Activated T-cell treated with anti-CD3 and anti-CD28 coated beads for 48 hours (primary cell): ENCODE results near the gene DNMT3A.
A peak's percentile ranks its signal among the peaks of the same experiment; 100 is the strongest.

Experiments
- DNase-seq: peaks from one replicate; pipeline ENCODE4 v3.0.0-alpha.2; 2020; ENCODE audit warnings: low read depth

The DNMT3A gene

DNA sequence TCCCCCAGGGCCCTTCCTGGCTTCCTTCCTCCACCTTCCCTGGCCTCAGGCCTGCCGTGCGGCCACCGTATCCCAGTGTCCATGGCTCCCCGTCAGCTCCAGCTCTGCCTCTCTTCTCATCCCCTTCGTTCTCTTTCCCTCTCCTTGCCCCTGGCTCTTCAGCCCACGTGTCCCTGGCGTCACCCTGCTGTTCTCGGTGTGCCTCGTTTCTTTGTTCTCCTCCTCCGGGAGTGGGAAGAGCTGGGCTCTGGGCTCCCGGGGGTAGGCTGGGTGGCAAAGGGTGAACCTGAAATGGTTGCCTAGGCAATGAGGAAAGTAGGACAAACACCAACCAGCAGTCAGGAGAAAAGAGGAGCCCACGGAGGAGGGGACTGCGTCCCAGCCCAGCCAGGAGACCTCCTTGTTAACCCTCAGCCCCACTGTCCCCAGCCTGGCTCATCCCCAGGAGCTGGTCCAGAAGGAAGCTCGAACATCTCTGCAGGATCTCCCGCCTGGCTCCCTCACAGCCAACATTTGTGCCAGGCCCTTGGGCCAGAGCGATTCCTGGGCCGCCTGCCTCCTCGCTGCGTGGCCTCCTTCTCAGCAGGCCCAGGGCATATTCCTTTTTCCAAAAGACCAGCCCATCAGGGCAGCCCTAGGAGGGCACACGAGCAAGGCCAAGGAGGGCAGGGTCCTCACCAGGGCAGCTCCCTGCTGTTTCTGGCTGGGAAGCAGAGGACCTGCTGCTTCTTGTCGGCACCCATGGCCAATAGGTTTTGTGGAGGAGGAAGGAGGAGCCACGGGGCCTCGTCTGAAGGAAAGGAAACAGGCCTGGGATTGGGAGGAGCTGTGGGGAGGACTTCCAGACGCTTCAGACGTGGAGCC lies 30.9 kb upstream of the DNMT3A start:
- DNase-seq: no peak

DNA sequence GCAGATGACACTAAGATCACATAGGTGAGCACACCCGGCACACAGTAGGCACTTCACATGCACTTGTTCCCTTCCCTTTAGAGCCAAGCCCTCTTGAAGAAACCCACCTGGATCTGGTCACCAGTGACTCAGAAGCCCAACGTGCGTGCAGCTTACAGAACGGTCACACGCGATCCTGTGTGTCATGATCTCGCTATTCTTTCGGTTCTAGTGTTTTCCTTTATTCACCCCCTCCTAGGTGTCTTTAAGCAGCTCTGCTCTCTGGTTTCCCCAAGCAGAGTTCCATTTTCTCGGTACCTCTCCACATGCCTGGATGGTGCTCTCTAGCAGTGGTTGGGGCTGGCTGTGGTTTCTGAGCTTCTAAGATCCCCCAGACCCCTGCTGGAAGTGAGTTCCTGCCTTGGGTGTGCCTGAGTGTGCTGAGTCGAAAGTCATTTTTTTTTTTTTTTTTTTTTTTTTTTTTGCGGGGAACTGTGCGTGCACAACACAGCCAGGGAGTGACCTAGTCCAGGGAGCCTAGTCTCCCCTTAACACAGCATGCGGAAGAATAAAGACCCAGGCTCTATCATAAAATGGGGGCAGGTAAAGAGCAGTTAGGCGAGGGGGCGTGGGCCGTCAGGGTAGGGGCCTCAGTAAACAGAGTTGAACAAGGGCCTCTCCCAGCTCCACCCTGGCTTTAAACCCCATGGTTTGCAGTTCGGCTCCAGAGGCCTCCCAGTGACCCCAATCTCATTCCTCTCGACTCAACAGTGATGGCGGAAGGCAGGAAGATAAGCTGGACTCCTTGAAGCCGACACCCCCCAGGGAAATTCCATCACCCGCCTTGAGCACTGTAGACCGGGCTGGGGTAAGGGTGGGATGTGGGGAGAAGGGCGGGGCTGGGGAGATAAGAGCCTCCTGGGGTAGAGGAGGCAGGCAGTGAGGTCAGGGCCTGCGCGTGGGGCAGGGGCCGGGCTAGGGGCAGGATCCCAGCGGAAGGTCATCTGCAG lies 29.8 kb upstream of the DNMT3A start:
- no peak for DNase-seq

DNA sequence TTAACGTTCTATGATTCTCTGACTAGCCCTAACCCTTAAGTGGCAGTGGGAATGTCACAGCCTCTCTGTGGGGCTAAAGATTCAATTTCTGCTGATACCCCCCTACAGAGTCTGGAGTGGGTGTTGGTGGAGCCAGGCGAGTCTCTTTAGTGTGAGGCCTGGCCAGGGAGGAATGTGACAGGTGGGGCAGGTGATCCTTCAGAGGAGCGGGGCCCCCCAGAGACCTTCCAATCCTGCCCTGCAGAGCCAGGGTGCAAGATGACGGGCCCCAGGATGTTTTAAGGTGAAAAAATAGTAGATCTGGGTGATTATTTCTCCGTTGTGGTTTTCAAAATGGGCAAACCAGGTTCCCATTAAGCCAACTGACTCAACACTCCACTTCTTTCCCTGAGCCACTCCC lies 28.2 kb upstream of the DNMT3A start:
- no peak for DNase-seq

DNA sequence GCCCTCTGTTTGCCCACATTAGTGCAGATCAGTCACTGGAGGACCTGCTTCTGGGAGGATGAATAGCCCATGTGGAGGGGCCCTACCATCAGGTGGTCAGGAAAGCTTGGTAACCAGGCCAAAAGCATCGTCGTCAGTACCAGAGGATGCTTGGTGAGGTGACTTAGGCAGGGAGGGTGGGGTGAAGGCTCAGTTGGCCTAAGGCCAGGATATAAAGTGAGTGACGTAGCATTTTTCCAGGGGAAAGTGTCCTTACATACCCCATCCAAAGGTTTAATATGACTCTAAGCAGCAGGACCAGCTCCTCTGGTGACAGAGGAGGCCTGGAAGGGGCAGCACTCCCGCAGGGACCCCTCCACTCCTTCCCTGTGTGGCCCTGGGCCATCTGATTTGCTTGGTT lies 27.7 kb upstream of the DNMT3A start:
- no peak for DNase-seq

DNA sequence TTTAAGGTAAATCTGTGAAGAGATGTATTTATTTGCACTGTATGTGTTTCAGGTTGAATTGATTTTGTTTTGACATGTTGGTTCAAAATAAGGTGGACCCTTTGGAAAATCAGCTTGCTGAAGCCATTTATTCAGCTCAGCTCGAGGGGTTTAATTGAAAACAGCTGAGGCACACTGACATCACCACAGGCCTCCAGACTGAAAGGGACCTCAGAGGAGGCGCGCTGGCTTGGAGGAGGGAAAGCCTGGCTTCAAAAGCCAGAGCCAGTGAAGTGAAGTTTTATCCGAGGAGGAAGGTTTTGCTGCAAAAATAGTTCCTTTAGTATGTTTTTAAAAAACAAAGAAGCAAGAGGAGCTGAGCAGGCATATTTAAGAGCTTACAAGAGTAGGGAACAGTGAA lies 26.9 kb upstream of the DNMT3A start:
- DNase-seq: no peak

DNA sequence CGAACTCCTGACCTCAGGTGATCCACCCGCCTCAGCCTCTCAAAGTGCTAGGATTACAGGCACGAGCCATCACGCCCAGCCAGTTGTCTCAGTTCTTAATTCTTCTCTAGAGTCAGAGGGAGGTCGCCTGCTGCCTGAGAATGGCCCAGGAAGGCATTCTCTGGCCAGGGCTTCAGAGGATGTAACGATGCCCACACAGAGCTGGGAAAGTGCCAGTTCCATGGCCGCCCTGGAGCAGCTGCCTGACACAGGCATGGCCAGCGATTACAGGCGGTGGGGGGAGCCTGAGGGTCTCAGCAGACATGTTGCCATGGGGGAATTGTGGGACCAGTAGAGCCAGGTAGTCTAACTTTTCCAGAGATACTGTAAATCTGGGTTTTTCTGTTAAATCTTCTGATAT lies 25.6 kb upstream of the DNMT3A start:
- no peak for DNase-seq

DNA sequence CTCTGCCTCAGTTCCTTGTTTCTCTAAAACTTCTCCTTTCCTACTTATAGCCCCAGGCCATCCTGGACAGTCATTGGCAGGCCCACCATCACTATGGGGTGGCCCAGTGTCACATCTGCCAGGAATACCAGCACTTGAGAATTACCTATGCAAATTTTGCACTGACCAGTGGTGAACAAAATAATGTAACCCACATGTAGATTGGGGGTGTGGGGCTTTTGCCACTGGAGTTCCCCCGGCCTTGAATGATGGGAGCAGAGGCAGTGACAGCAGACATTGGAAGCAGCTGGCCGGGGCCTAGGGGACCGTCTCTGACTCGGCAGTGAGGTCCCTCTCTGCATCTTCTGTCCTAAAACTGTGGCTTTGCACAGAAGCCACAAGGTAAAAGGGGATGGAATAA lies 24.9 kb upstream of the DNMT3A start:
- no peak for DNase-seq

DNA sequence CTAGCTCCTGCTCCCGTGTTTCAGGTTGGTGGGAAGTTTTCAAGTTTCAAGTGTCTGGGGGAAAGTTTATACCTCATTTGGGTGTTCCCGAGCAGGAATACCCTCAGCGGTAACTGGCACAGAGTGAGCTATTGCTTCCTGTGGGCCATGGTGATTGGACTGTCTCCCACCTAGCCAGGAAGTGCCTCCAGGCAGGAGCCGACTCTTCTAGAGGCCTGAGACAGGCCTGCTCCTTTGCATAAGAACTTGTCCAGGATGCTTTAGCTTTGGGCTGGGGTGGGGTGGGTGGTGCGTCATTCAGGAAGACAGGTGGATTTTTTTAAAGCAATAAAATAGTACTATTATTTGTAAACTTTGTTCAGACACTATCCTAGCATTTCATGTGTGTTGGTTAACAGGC lies 23.5 kb upstream of the DNMT3A start:
- DNase-seq: no peak

DNA sequence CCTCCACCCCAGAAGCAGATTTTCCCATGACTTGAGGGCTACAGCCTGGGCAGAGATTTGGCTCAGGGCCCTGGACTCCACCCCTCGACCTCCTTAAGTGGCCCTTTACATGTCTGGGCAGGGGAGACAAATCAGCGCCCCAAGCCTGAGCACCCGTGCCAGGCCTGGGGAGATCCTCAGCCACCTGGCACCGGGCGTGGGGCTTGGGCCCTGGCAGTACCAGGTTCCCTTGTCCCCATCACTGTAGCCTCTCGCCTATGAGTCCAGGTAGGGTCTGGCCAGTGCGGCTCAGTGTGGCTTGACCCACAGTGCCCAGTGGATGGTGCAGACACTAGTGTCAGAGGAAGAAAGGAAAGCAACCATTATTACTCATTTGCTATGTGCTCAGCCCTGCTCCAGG lies 22.0 kb upstream of the DNMT3A start:
- DNase-seq: no peak

DNA sequence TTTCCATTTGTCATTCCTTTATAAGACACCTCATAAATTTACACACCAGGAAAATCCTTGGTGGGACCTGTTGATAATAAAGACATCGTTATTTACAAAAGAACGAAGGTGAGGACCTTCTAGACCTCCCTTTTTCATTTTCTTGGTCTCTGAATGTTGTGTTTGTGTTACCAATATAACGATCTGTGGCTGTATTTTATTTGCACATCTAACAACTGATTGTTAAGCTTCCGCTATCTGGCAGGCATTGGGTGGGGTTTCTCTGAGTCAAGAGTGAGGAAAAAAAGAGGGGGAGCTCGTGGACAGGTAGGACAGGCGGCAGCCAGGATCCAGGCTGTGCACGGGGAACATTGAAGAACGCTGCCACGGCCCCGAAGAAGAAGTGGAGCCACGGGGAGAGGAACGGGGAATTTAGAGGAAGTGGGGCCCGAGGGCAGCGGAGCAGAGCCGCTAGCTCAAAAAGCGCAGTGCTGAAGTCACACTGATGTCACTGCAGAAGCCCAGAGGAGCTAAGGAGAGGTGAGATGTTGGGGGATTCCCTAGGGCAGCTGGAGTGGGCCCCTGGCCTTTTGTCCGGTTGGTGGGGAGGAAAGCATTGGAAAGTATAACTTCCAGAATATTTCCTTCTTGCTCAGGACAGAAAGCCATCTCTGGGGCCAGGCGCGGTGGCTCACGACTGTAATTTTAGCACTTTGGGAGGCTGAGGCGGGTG lies 20.9 kb upstream of the DNMT3A start:
- DNase-seq: peak; percentile 55

DNA sequence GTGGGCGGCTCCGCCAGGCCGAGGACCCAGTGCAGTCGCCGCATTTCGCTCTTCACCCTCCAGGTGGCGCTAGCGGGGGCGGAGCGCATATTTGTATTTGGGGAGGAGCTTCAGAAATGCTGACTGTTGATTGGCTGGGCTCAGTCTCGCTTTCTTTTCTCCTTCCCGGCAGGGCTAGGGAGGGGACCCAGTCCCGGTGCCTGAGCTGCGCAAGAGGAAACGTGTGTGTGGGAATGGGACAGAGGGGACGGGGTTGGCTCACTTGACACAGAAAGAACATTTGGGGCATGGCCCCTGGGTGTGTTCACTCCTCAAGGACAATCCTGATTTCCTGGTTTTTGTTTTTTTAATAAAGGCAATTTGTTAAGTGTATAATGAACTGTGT lies 20.3 kb upstream of the DNMT3A start:
- DNase-seq: peak; percentile 92

DNA sequence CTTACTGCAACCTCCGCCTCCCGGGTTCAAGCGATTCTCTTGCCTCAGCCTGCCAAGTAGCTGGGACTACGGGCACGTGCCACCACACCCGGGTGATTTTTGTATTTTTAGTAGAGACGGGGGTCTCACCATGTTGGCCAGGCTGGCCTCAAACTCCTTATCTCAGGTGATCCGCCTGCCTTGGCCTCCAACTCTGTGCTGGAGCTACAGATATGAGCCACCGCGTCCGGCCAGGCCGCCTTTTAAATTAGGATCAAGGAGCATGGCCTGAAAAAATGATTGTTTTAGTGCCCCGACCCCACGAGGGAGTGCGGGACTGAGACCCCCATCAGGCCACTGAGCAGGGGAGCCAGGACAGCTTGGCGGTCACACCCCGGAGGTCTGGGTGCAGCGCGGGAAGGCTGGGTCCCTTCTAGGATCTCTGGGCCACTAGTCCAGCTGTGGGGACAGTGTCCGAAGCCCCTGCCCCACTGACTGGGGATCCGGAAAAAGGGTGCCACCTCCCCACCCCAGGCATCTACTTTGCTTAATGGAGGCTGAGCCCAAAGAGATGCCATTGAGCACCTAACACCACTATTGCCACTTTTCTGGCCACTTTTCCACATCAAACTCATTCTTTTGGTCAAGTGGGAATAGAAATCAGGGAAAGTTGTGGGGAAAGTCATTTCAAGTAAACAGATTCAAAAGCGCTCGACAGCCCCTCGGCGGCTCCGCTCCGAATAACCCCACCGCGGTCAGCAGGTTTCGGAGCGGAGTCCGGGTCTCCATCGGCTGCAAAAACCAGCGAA lies 19.7 kb upstream of the DNMT3A start:
- DNase-seq: no peak

DNA sequence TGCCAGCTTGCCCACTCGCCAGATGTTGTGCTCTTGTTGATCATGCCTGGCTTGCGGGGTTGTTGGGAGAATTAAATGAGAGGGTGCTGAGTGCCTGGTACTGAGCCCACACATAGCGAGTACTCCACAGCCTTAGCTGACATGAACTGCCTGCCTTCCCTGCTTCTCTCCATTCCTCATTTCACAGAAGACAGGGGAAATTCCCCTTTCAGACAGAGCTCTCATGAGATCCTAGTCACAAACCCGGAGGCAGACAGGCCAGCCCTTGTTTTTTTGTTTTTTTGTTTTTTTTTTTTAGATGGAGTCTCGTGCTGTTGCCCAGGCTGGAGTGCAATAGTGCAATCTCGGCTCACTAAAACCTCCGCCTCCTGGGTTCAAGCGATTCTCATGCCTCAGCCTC lies 17.1 kb upstream of the DNMT3A start:
- DNase-seq: no peak

DNA sequence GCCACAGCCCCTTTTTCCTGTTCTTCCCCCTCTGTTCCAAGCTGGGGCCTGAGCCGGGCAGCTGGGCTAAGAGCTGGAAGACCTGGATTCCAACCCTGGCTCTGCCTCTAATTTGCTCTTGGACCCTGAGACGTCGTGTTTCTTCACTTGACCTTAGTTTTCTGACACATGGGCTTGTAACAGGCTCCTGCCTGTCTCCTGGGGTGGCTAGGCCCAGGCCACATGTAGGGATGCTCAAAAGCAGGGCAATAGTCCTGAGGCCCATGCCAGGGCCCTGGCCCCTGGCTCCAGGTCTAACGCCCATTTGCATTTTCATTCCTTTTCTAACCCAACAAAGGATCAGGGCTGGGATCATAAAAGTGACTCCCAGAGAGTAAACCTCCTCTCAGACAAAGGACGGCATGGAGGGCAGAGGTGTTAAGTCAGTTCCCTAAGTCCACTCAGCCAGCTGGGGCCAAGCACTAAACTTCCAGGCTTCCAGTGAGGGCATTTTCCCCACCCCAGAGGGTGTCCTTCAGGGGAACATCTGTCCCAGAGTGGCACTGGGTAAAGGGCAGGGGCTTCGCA lies 16.6 kb upstream of the DNMT3A start:
- DNase-seq: no peak

DNA sequence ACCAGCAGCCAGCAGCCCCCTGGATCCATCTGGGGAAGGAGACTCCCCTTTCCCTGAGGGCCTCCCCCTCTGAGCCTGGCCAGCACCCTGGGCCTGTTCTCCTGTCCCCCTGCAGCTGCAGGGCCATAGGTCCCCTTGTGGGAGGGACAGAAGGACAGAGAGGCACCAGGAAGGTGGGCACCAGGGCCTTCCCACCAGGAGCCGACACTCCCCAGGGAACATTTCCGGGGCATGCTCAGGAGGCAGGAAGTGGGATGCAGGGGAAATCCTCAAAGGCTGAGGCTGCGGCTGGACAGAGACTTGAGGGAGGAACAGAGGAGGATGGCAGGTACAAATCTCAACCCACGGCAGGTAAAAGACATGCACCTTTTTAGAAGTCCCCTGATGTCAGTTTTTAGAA lies 14.4 kb upstream of the DNMT3A start:
- DNase-seq: no peak

DNA sequence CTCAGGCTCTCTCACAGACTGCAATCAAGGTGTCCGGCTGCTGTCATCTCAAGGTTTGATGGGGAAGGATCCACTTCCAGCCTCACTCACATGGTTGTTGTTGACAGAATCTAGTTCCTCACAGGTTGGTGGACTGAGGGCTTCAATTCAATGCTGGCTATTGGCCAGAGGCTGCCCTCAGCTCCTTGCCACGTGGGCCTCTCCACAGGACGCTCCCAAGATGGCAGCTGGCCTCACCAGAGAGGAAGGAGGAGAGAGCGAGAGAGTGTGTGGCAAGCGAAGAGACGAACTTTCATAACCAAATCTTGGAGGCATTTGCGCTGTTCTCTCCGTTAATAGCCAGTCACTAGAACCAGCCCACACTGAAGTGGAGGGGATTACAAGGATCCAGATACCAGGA lies 13.5 kb upstream of the DNMT3A start:
- no peak for DNase-seq

DNA sequence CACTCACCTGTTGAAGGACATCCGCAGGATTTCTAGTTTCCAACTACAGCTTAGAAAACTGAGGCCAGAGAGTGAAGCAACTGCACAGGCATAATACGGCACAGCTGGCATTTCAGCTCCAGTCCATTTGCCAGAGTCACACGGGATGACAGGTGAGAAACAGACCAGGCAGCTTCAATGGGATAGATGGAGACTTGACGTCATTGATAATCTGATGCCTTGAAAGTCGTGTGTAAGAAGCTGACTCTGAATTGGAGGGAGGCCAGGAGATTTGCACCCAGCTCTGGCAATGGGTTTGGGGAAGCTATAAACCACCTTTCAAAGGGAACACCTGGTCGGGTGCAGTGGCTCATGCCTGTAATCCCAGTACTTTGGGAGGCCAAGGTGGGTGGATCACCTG lies 12.4 kb upstream of the DNMT3A start:
- DNase-seq: no peak

DNA sequence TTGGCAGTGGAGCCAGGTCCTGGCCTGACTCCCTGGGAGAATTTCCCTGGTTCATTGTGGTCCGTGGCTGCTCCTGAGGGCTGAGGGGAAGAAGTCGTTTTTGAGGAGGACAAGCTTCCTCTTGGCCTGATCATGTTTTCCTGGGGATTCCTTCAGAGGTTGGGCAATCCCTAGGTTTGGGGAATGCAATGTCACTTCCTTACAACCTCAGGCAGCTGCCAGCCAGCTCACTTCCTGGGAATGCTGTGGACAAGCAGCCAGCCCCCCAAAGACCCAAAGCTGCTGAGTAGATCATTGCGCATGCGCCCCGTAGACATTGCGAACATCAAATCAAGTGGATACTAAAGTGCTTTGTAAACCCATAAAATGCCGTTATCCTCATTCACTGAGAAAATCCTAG lies 7.7 kb upstream of the DNMT3A start:
- DNase-seq: no peak

DNA sequence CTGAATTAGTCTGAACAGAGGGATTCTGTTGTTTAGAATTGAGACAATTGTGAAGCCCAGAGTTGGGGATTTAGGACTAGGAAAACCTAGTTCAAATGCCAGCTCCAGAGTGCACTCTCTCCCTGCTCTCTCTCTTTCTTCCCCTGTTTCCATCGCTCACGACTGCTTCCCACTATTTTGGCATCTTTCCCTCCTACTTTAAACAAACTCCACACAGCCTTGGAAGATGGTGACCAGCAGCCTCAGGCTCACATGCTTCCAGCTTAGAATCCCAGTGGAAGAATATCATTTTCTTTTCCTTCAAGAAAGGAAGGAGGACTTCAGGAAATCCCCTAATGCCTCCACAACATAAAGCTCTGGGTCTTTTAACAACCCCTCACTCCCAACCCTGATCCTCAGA lies 6.1 kb upstream of the DNMT3A start:
- DNase-seq: no peak

DNA sequence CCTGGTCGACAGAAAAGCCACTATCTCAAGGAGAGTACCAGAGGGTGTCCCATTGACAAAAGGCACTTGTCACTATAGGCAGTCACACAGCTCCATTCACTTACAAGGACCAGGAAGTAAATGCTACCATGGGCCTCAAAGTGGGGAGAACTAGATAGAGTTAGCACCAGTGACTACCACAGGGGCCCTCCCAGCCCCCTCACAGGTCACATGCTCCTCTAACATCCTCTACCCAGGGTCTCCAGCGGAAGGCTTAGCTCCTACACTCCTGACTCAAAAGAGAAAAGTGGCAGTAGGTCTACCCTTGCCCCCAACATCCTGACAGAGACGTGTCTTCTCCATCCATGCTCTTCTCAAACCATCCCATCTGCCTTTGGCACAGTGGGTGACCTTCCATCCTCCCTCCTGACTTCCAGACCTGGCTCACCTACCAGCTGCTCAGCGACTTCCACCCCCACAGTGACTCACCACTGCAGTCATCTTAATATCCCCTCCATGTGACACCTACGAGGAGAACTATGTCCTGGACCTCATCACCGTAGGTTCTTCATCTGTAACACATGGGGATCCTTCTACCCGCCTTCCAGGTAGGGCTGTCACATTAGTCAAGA lies 5.6 kb upstream of the DNMT3A start:
- DNase-seq: peak; percentile 46
